ENCODE data around the gene PDGFB. TPM values are rescaled to one million over a fixed set of nuclear protein-coding genes. Genes with fewer than 3 reads are reported as not detected.

The PDGFB gene
- total and polyA plus RNA-seq, 2 of the 4 experiments (the other 2 are of a cell fraction): 0.07 TPM; not detected in 1

DNA sequence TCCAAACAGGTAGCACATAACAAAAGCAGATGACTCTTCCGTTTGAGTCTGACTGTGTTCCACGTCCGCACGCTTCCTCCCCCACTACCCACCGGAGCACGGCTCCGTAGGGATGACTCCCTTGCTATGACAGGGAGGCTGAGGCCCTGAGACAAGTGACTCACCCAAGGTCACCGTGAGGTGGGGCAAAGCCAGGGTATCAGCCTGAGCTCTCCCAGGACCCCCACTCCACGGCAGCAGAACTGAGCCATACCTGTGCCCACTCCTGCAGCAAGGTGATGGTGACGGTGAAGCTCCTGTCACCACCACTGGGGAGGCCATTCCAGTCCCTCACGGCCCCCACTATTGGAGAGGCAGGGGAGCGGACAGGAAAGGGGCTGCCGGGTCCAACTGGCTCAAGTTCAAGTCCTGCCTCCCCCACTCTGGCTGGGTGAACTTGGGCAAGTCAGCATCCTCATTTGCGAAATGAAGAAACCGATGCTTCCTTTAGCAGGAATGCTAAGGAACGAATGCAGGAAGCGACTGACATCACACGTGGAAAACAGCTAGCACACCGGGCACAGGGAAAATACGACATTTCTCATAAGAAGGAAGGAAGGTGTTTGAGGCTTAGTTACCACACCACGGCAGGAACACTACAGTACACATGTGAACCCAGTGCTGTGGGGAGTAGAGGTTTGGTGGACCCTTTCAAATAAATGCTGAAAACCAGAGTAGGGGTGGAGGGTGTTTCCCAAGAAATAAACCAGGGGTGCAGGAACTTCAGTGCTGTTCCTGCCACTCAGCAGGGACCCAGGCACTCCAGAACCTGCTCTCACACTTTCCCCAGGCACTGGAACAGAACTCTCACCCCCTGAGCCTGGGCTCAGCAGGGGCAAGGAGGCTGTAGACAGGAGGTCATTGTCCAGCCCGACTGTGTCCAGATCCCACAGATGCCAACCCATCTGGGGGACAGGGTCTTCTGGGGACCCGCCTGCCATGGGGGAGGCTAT is 59.9 kb downstream of the PDGFB start:
- TF ChIP-seq, protein P1, sequence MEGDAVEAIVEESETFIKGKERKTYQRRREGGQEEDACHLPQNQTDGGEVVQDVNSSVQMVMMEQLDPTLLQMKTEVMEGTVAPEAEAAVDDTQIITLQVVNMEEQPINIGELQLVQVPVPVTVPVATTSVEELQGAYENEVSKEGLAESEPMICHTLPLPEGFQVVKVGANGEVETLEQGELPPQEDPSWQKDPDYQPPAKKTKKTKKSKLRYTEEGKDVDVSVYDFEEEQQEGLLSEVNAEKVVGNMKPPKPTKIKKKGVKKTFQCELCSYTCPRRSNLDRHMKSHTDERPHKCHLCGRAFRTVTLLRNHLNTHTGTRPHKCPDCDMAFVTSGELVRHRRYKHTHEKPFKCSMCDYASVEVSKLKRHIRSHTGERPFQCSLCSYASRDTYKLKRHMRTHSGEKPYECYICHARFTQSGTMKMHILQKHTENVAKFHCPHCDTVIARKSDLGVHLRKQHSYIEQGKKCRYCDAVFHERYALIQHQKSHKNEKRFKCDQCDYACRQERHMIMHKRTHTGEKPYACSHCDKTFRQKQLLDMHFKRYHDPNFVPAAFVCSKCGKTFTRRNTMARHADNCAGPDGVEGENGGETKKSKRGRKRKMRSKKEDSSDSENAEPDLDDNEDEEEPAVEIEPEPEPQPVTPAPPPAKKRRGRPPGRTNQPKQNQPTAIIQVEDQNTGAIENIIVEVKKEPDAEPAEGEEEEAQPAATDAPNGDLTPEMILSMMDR (conservative IDR thresholded peaks at IDR 0.05; ENCODE audit: low read depth, low read length): no peak
- no peak for TF ChIP-seq BHLHE40 (IDR thresholded peaks at IDR 0.05; ENCODE audit: low read depth, low read length)
- no peak for TF ChIP-seq RCOR1 (IDR thresholded peaks at IDR 0.05; ENCODE audit: insufficient replicate concordance, low read length)
- TF ChIP-seq, protein P2, sequence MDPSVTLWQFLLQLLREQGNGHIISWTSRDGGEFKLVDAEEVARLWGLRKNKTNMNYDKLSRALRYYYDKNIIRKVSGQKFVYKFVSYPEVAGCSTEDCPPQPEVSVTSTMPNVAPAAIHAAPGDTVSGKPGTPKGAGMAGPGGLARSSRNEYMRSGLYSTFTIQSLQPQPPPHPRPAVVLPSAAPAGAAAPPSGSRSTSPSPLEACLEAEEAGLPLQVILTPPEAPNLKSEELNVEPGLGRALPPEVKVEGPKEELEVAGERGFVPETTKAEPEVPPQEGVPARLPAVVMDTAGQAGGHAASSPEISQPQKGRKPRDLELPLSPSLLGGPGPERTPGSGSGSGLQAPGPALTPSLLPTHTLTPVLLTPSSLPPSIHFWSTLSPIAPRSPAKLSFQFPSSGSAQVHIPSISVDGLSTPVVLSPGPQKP (IDR thresholded peaks at IDR 0.05; ENCODE audit: borderline replicate concordance, low read depth, low read length): no peak
- no peak for TF ChIP-seq POLR2A (IDR thresholded peaks at IDR 0.05; ENCODE audit: low read depth, low read length)
- no peak for TF ChIP-seq MAZ (IDR thresholded peaks at IDR 0.05; ENCODE audit: borderline replicate concordance, low read depth, low read length)
- no peak for TF ChIP-seq MAFK (IDR thresholded peaks at IDR 0.05; ENCODE audit: low read depth, low read length)
- no peak for TF ChIP-seq MXI1 (IDR thresholded peaks at IDR 0.05; ENCODE audit: borderline replicate concordance, low read depth, low read length)
- no peak for TF ChIP-seq CHD1 (IDR thresholded peaks at IDR 0.05; ENCODE audit: low read depth, low read length)
- TF ChIP-seq, protein P3, sequence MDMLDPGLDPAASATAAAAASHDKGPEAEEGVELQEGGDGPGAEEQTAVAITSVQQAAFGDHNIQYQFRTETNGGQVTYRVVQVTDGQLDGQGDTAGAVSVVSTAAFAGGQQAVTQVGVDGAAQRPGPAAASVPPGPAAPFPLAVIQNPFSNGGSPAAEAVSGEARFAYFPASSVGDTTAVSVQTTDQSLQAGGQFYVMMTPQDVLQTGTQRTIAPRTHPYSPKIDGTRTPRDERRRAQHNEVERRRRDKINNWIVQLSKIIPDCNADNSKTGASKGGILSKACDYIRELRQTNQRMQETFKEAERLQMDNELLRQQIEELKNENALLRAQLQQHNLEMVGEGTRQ (IDR thresholded peaks at IDR 0.05; ENCODE audit: low read depth, low read length): no peak
- TF ChIP-seq SMC3 (IDR thresholded peaks at IDR 0.05; ENCODE audit: low read depth, low read length): no peak
- no peak for TF ChIP-seq FOS (IDR thresholded peaks at IDR 0.05; ENCODE audit: low read depth, low read length)
- TF ChIP-seq CEBPB (IDR thresholded peaks at IDR 0.05; ENCODE audit: low read depth, low read length): no peak
- H3K4ac ChIP-seq (ENCODE audit: low read depth, low read length): peak overlapping the region; percentile 83
- peak overlapping the region; percentile 91 for H2BK120ac ChIP-seq (ENCODE audit: low read depth, low read length)
- H2BK5ac ChIP-seq (ENCODE audit: low read depth, low read length, poor library complexity, severe bottlenecking): peak overlapping the region; percentile 80
- H2AFZ ChIP-seq (replicated peaks; ENCODE audit: low read length, poor library complexity): peak overlapping the region; percentile 90
- in situ Hi-C loops (cut with MboI; ENCODE audit: low sequenced_read_pairs) (no loop called here), dilution Hi-C loops (cut with HindIII; ENCODE audit: low sequenced_read_pairs, unreplicated experiment) (no loop called here), intact Hi-C loops (cut with micrococcal nuclease) (no loop called here)
- no TSS peak for BruUV-seq (replicated peaks)
- POLR2A ChIA-PET (ENCODE audit: unreplicated experiment): no interaction called here
- ATAC-seq (ENCODE audit: low read depth) (no peak), DNase-seq (no peak)
- no peaks in the 10 kb centered on the region for H3K36me3 ChIP-seq (ENCODE audit: control insufficient read depth, insufficient read depth, low read length)
- H2AK5ac ChIP-seq (ENCODE audit: low read depth, low read length): peak overlapping the region; percentile 79
- H3K14ac ChIP-seq (replicated peaks; ENCODE audit: low read depth, low read length): peak overlapping the region; percentile 58
- H4K91ac ChIP-seq (ENCODE audit: insufficient read depth, low read depth, low read length): peak overlapping the region; percentile 93
- peak overlapping the region; percentile 30 for H3K9ac ChIP-seq (ENCODE audit: low read depth, low read length)
- H3K4me1 ChIP-seq (ENCODE audit: control insufficient read depth, insufficient read depth, low read length): peaks cover 10% of the 10 kb centered on the region
- H3K4me3 ChIP-seq (ENCODE audit: insufficient read depth, low read depth, low read length): no peak overlapping the region
- peak overlapping the region; percentile 44 for H3K27ac ChIP-seq (ENCODE audit: insufficient read depth, low read length)
- H3K56ac ChIP-seq (ENCODE audit: extremely low read depth, insufficient read depth, low read length): no peak overlapping the region
- peak overlapping the region; percentile 92; the same call in 2 of the 3 replicates for H2BK15ac ChIP-seq (ENCODE audit: low read depth, low read length)
- peaks cover 7% of the 10 kb centered on the region; the same call in 1 of the 2 replicates for H3K9me1 ChIP-seq (ENCODE audit: insufficient read depth, low read length)
- no peaks in the 10 kb centered on the region for H4K20me1 ChIP-seq (ENCODE audit: insufficient read depth, low read length)
- 0 out of 2 replicates have a peak, but pooled peaks cover 3% of the 10 kb centered on the region for H3K9me3 ChIP-seq (ENCODE audit: control insufficient read depth, insufficient read depth, low read length)
- peak overlapping the region; percentile 88 for H3K18ac ChIP-seq (ENCODE audit: low read depth, low read length)
- WGBS, 2 experiments (ENCODE audit: extremely low coverage in 2 of 2, insufficient read length in 1 of 2): no CpG with 5 or more reads among the region's 23 CpGs
- H4K5ac ChIP-seq (ENCODE audit: low read depth, low read length): peak overlapping the region; percentile 25
- H3K23ac ChIP-seq (ENCODE audit: low read depth, low read length): peak overlapping the region; percentile 76; the same call in 1 of the 2 replicates
- no peak overlapping the region for H3K4me2 ChIP-seq (ENCODE audit: low read depth, low read length)
- no peaks in the 10 kb centered on the region for H3K79me1 ChIP-seq (ENCODE audit: low read depth in 1 of 2, low read length in 2 of 2)
- no peaks in the 10 kb centered on the region for H3K27me3 ChIP-seq (ENCODE audit: control insufficient read depth, insufficient read depth, low read length)
- peak overlapping the region; percentile 79 for H2BK20ac ChIP-seq (ENCODE audit: low read depth, low read length)
- H4K8ac ChIP-seq (ENCODE audit: low read depth in 2 of 2, low read length in 2 of 2): peak overlapping the region; percentile 55 to 88; a peak in 3 of 4 replicates
- CTCF ChIA-PET: interaction anchor here (0.5 to 1.0 kb wide), 3 partner anchors 10 to 132 kb away, joined by 3 to 4 read pairs (median 3); no protein-coding TSS in a partner anchor
- H2AK9ac ChIP-seq (replicated peaks; ENCODE audit: low read depth, low read length, poor library complexity): peak overlapping the region; percentile 74

Measured in IMR-90 (cell line).